ENCODE results near the gene RAD51B. TPM values are rescaled to one million over a fixed set of nuclear protein-coding genes. Genes with fewer than 3 reads are reported as not detected.

RAD51B gene
- total RNA-seq, 1 donor from 2014 or later = 38.6 TPM

GRCh38 chr14:68373124-68373646 is 553.6 kb downstream of the RAD51B start:
- Histone ChIP-seq H3K4me3 (ENCODE audit: low read length in 3 of 3) (no peak overlapping the region), H3K9me3 (ENCODE audit: control insufficient read depth in 3 of 3, low read length in 3 of 3) (no peaks in the 10 kb centered on the region), H3K27ac (ENCODE audit: low read depth, low read length) (no peak overlapping the region), H3K36me3 (ENCODE audit: control insufficient read depth in 3 of 3, insufficient read depth in 3 of 3, low read length in 3 of 3) (no peaks in the 10 kb centered on the region), H3K9ac (ENCODE audit: low read depth in 1 of 3, low read length in 3 of 3) (no peak overlapping the region), H3K4me1 (ENCODE audit: control insufficient read depth in 3 of 3, insufficient read depth in 3 of 3, low read length in 3 of 3) (peaks cover 21 to 33% (median 32%) of the 10 kb centered on the region in 3 donors), H3K27me3 (ENCODE audit: control insufficient read depth in 3 of 3, insufficient read depth in 3 of 3, low read length in 3 of 3) (no peaks in the 10 kb centered on the region)

- no peaks in the 10 kb centered on the region for H3K27me3 ChIP-seq (ENCODE audit: control insufficient read depth in 3 of 3, insufficient read depth in 3 of 3, low read length in 3 of 3)
- H3K27ac ChIP-seq (ENCODE audit: low read depth, low read length) = peak overlapping the region; percentile 45
- H3K36me3 ChIP-seq (ENCODE audit: control insufficient read depth in 3 of 3, insufficient read depth in 3 of 3, low read length in 3 of 3) = no peaks in the 10 kb centered on the region
- peaks cover 21 to 33% (median 32%) of the 10 kb centered on the region in 3 donors for H3K4me1 ChIP-seq (ENCODE audit: control insufficient read depth in 3 of 3, insufficient read depth in 3 of 3, low read length in 3 of 3)
- H3K4me3 ChIP-seq (ENCODE audit: low read length in 3 of 3) = no peak overlapping the region
- H3K9me3 ChIP-seq (ENCODE audit: control insufficient read depth in 3 of 3, low read length in 3 of 3) = no peaks in the 10 kb centered on the region
- H3K9ac ChIP-seq (ENCODE audit: low read depth in 1 of 3, low read length in 3 of 3) = no peak overlapping the region
Observed at GRCh38 chr14:68373847-68374444, 554.4 kb downstream of the RAD51B start.

- Histone ChIP-seq H3K4me1 (ENCODE audit: control insufficient read depth in 3 of 3, insufficient read depth in 3 of 3, low read length in 3 of 3) (peaks cover 21 to 33% (median 32%) of the 10 kb centered on the region in 3 donors), H3K9ac (ENCODE audit: low read depth in 1 of 3, low read length in 3 of 3) (no peak overlapping the region), H3K36me3 (ENCODE audit: control insufficient read depth in 3 of 3, insufficient read depth in 3 of 3, low read length in 3 of 3) (no peaks in the 10 kb centered on the region), H3K4me3 (ENCODE audit: low read length in 3 of 3) (no peak overlapping the region), H3K27ac (ENCODE audit: low read depth, low read length) (peak overlapping the region; percentile 45), H3K27me3 (ENCODE audit: control insufficient read depth in 3 of 3, insufficient read depth in 3 of 3, low read length in 3 of 3) (no peaks in the 10 kb centered on the region), H3K9me3 (ENCODE audit: control insufficient read depth in 3 of 3, low read length in 3 of 3) (no peaks in the 10 kb centered on the region)
Observed at GRCh38 chr14:68374682-68375081, 555.1 kb downstream of the RAD51B start.

- no peak overlapping the region for H3K27ac ChIP-seq (ENCODE audit: low read depth, low read length)
- H3K4me1 ChIP-seq (ENCODE audit: control insufficient read depth in 3 of 3, insufficient read depth in 3 of 3, low read length in 3 of 3) = peaks cover 21 to 34% (median 32%) of the 10 kb centered on the region in 3 donors
- no peaks in the 10 kb centered on the region for H3K27me3 ChIP-seq (ENCODE audit: control insufficient read depth in 3 of 3, insufficient read depth in 3 of 3, low read length in 3 of 3)
- no peaks in the 10 kb centered on the region for H3K36me3 ChIP-seq (ENCODE audit: control insufficient read depth in 3 of 3, insufficient read depth in 3 of 3, low read length in 3 of 3)
- H3K9ac ChIP-seq (ENCODE audit: low read depth in 1 of 3, low read length in 3 of 3) = peak overlapping the region in 1 of 3 donors; percentile 40
- H3K9me3 ChIP-seq (ENCODE audit: control insufficient read depth in 3 of 3, low read length in 3 of 3) = no peaks in the 10 kb centered on the region
- peak overlapping the region in 1 of 3 donors; percentile 24 for H3K4me3 ChIP-seq (ENCODE audit: low read length in 3 of 3)
Observed at GRCh38 chr14:68375376-68375775, 555.8 kb downstream of the RAD51B start.

- Histone ChIP-seq H3K4me3 (ENCODE audit: low read length in 3 of 3) (no peak overlapping the region), H3K9ac (ENCODE audit: low read depth in 1 of 3, low read length in 3 of 3) (no peak overlapping the region), H3K9me3 (ENCODE audit: control insufficient read depth in 3 of 3, low read length in 3 of 3) (no peaks in the 10 kb centered on the region), H3K36me3 (ENCODE audit: control insufficient read depth in 3 of 3, insufficient read depth in 3 of 3, low read length in 3 of 3) (no peaks in the 10 kb centered on the region), H3K27me3 (ENCODE audit: control insufficient read depth in 3 of 3, insufficient read depth in 3 of 3, low read length in 3 of 3) (no peaks in the 10 kb centered on the region), H3K27ac (ENCODE audit: low read depth, low read length) (peak overlapping the region; percentile 71), H3K4me1 (ENCODE audit: control insufficient read depth in 3 of 3, insufficient read depth in 3 of 3, low read length in 3 of 3) (peaks cover 21 to 36% (median 32%) of the 10 kb centered on the region in 3 donors)
Observed at GRCh38 chr14:68376067-68376779, 556.6 kb downstream of the RAD51B start.

GRCh38 chr14:68377006-68377405 is 557.4 kb downstream of the RAD51B start:
- H3K27ac ChIP-seq (ENCODE audit: low read depth, low read length) = peak overlapping the region; percentile 71
- no peaks in the 10 kb centered on the region for H3K27me3 ChIP-seq (ENCODE audit: control insufficient read depth in 3 of 3, insufficient read depth in 3 of 3, low read length in 3 of 3)
- peaks cover 21 to 36% (median 32%) of the 10 kb centered on the region in 3 donors for H3K4me1 ChIP-seq (ENCODE audit: control insufficient read depth in 3 of 3, insufficient read depth in 3 of 3, low read length in 3 of 3)
- no peaks in the 10 kb centered on the region for H3K9me3 ChIP-seq (ENCODE audit: control insufficient read depth in 3 of 3, low read length in 3 of 3)
- H3K4me3 ChIP-seq (ENCODE audit: low read length in 3 of 3) = no peak overlapping the region
- H3K9ac ChIP-seq (ENCODE audit: low read depth in 1 of 3, low read length in 3 of 3) = peak overlapping the region in 1 of 3 donors; percentile 27
- no peaks in the 10 kb centered on the region for H3K36me3 ChIP-seq (ENCODE audit: control insufficient read depth in 3 of 3, insufficient read depth in 3 of 3, low read length in 3 of 3)

GRCh38 chr14:68377459-68377858 is 557.9 kb downstream of the RAD51B start:
- Histone ChIP-seq H3K9ac (ENCODE audit: low read depth in 1 of 3, low read length in 3 of 3) (peak overlapping the region in 1 of 3 donors; percentile 27), H3K27ac (ENCODE audit: low read depth, low read length) (peak overlapping the region; percentile 71), H3K4me3 (ENCODE audit: low read length in 3 of 3) (no peak overlapping the region), H3K4me1 (ENCODE audit: control insufficient read depth in 3 of 3, insufficient read depth in 3 of 3, low read length in 3 of 3) (peaks cover 21 to 36% (median 32%) of the 10 kb centered on the region in 3 donors), H3K27me3 (ENCODE audit: control insufficient read depth in 3 of 3, insufficient read depth in 3 of 3, low read length in 3 of 3) (no peaks in the 10 kb centered on the region), H3K36me3 (ENCODE audit: control insufficient read depth in 3 of 3, insufficient read depth in 3 of 3, low read length in 3 of 3) (no peaks in the 10 kb centered on the region), H3K9me3 (ENCODE audit: control insufficient read depth in 3 of 3, low read length in 3 of 3) (no peaks in the 10 kb centered on the region)

- peaks cover 27 to 42% (median 38%) of the 10 kb centered on the region in 3 donors for H3K4me1 ChIP-seq (ENCODE audit: control insufficient read depth in 3 of 3, insufficient read depth in 3 of 3, low read length in 3 of 3)
Observed at GRCh38 chr14:68379510-68380328, 560.1 kb downstream of the RAD51B start.

GRCh38 chr14:68380329-68380741 is 560.8 kb downstream of the RAD51B start:
- Histone ChIP-seq H3K9ac (ENCODE audit: low read depth in 1 of 3, low read length in 3 of 3) (no peak overlapping the region), H3K4me3 (ENCODE audit: low read length in 3 of 3) (no peak overlapping the region), H3K27ac (ENCODE audit: low read depth, low read length) (peak overlapping the region; percentile 10), H3K27me3 (ENCODE audit: control insufficient read depth in 3 of 3, insufficient read depth in 3 of 3, low read length in 3 of 3) (no peaks in the 10 kb centered on the region), H3K36me3 (ENCODE audit: control insufficient read depth in 3 of 3, insufficient read depth in 3 of 3, low read length in 3 of 3) (no peaks in the 10 kb centered on the region), H3K9me3 (ENCODE audit: control insufficient read depth in 3 of 3, low read length in 3 of 3) (no peaks in the 10 kb centered on the region), H3K4me1 (ENCODE audit: control insufficient read depth in 3 of 3, insufficient read depth in 3 of 3, low read length in 3 of 3) (peaks cover 28 to 44% (median 38%) of the 10 kb centered on the region in 3 donors)

More at GRCh38 chr14:68379510-68380328, 560.1 kb downstream of the RAD51B start:
- no peak overlapping the region for H3K4me3 ChIP-seq (ENCODE audit: low read length in 3 of 3)
- H3K27me3 ChIP-seq (ENCODE audit: control insufficient read depth in 3 of 3, insufficient read depth in 3 of 3, low read length in 3 of 3) = no peaks in the 10 kb centered on the region
- H3K27ac ChIP-seq (ENCODE audit: low read depth, low read length) = peak overlapping the region; percentile 10
- H3K9me3 ChIP-seq (ENCODE audit: control insufficient read depth in 3 of 3, low read length in 3 of 3) = no peaks in the 10 kb centered on the region
- no peaks in the 10 kb centered on the region for H3K36me3 ChIP-seq (ENCODE audit: control insufficient read depth in 3 of 3, insufficient read depth in 3 of 3, low read length in 3 of 3)
- no peak overlapping the region for H3K9ac ChIP-seq (ENCODE audit: low read depth in 1 of 3, low read length in 3 of 3)
